ENCODE results near the gene SLC39A11. TPM values are rescaled to one million over a fixed set of nuclear protein-coding genes. Genes with fewer than 3 reads are reported as not detected.

SLC39A11 gene
- total RNA-seq, 1 donor from 2014 or later: 5.5 TPM

DNA sequence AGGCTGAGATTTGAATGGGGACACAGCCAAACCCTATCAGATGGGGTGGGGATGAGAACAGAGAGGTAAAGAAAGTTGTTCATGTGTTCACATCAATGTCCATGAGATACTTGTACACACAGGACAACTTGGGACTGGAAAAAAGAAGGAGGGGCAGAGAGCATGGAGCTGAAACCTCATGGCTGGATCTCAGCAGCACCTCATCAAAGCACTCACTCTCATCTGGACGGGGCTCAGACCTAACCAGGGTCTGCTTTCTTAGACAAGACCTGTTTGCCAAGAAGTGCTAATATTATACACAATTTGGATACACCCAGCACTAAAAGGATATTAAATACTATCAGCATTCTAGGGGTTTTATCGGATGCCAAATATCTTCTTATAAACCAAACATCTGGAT lies 399.8 kb downstream of the SLC39A11 start:
- H3F3A ChIP-seq (ENCODE audit: low read depth): no peaks in the 10 kb centered on the region
- no peaks in the 10 kb centered on the region for H3K27me3 ChIP-seq
- H3K4me1 ChIP-seq: no peaks in the 10 kb centered on the region
- no peak overlapping the region for H3K4me3 Mint-ChIP-seq
- peak overlapping the region; percentile 66 for H3K27ac Mint-ChIP-seq
- no peaks in the 10 kb centered on the region for H4K20me1 ChIP-seq (ENCODE audit: low read depth)
- peaks cover 2% of the 10 kb centered on the region for H3K27me3 Mint-ChIP-seq (ENCODE audit: insufficient read depth, low read depth)
- H3K36me3 Mint-ChIP-seq: no peaks in the 10 kb centered on the region
- H3K4me2 ChIP-seq: no peak overlapping the region
- no peaks in the 10 kb centered on the region for H3K9me3 ChIP-seq (ENCODE audit: low read depth)
- H3K36me3 ChIP-seq: no peaks in the 10 kb centered on the region
- peaks cover 20% of the 10 kb centered on the region for H3K4me1 Mint-ChIP-seq
- TF ChIP-seq EZH2 (IDR thresholded peaks at IDR 0.05) (no peak), EZH2phosphoT487 (IDR thresholded peaks at IDR 0.05) (no peak)
- TF ChIP-seq, protein P1, sequence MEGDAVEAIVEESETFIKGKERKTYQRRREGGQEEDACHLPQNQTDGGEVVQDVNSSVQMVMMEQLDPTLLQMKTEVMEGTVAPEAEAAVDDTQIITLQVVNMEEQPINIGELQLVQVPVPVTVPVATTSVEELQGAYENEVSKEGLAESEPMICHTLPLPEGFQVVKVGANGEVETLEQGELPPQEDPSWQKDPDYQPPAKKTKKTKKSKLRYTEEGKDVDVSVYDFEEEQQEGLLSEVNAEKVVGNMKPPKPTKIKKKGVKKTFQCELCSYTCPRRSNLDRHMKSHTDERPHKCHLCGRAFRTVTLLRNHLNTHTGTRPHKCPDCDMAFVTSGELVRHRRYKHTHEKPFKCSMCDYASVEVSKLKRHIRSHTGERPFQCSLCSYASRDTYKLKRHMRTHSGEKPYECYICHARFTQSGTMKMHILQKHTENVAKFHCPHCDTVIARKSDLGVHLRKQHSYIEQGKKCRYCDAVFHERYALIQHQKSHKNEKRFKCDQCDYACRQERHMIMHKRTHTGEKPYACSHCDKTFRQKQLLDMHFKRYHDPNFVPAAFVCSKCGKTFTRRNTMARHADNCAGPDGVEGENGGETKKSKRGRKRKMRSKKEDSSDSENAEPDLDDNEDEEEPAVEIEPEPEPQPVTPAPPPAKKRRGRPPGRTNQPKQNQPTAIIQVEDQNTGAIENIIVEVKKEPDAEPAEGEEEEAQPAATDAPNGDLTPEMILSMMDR (IDR thresholded peaks at IDR 0.05): no peak
- H3K9ac ChIP-seq: no peak overlapping the region
- H3K4me3 ChIP-seq: no peak overlapping the region
- no peak for DNase-seq (ENCODE audit: low spot score)
- H2AFZ ChIP-seq (replicated peaks): no peak overlapping the region
- H3K9me3 Mint-ChIP-seq: no peaks in the 10 kb centered on the region
- H3K27ac ChIP-seq: no peak overlapping the region
- H3K79me2 ChIP-seq (ENCODE audit: low read depth): no peaks in the 10 kb centered on the region

DNA sequence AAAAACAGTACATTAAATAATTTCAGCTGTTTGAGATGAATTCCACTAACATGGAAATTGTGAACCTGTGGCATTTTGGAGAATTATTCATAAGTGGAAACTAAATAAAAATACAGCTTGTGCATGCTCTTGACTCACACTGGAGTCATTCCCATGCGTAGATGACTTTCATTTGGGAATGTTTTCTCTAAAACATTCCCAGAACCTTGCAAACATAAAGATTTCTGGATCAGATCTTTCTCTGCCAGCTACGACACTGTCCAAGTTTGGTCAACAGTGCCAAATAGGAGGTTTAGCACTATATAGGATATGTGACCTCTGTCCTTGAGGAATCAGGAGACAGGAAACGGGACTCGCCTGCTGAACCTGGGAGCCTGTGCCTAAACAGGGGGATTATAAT lies 400.9 kb downstream of the SLC39A11 start:
- no peaks in the 10 kb centered on the region for H3K4me1 ChIP-seq
- TF ChIP-seq EZH2phosphoT487 (IDR thresholded peaks at IDR 0.05): no peak
- TF ChIP-seq, protein P1 (IDR thresholded peaks at IDR 0.05): no peak
- no peak for TF ChIP-seq EZH2 (IDR thresholded peaks at IDR 0.05)
- no peak overlapping the region for H3K4me3 ChIP-seq
- H3K79me2 ChIP-seq (ENCODE audit: low read depth): no peaks in the 10 kb centered on the region
- peaks cover 16% of the 10 kb centered on the region for H3K4me1 Mint-ChIP-seq
- no peaks in the 10 kb centered on the region for H3K9me3 Mint-ChIP-seq
- no peak overlapping the region for H2AFZ ChIP-seq (replicated peaks)
- H3K4me2 ChIP-seq: no peak overlapping the region
- no peaks in the 10 kb centered on the region for H3K9me3 ChIP-seq (ENCODE audit: low read depth)
- no peaks in the 10 kb centered on the region for H3F3A ChIP-seq (ENCODE audit: low read depth)
- H3K27ac Mint-ChIP-seq: no peak overlapping the region
- no peaks in the 10 kb centered on the region for H3K36me3 ChIP-seq
- H3K27ac ChIP-seq: no peak overlapping the region
- no peak for DNase-seq (ENCODE audit: low spot score)
- H3K36me3 Mint-ChIP-seq: no peaks in the 10 kb centered on the region
- H3K9ac ChIP-seq: no peak overlapping the region
- no peaks in the 10 kb centered on the region for H4K20me1 ChIP-seq (ENCODE audit: low read depth)
- H3K27me3 ChIP-seq: no peaks in the 10 kb centered on the region
- H3K4me3 Mint-ChIP-seq: no peak overlapping the region
- H3K27me3 Mint-ChIP-seq (ENCODE audit: insufficient read depth, low read depth): peaks cover 2% of the 10 kb centered on the region

DNA sequence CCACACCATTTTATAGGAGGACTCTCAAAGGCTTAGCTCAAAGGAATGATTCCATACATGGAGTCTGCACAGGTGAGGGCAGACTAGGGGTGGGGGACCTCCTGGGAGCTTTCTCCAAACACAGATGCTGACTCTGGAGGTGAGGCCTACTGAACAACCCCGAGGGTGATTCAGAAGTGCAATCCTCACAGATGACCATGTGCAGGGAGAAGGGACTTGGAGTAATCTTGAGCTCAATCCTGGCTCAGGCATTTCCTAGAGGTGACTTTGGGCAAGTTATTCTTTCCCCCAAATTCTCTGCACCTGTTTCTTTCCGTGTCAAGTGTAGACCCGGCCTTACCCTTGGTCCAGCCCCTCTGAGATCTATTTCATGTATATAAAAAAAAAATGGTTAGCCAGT lies 401.5 kb downstream of the SLC39A11 start:
- Histone ChIP-seq H3K4me1 (no peaks in the 10 kb centered on the region), H3K4me3 (no peak overlapping the region), H3K27me3 (no peaks in the 10 kb centered on the region), H3K79me2 (ENCODE audit: low read depth) (no peaks in the 10 kb centered on the region), H3K4me2 (no peak overlapping the region), H3F3A (ENCODE audit: low read depth) (no peaks in the 10 kb centered on the region), H3K27ac (no peak overlapping the region), H2AFZ (replicated peaks) (no peak overlapping the region), H4K20me1 (ENCODE audit: low read depth) (no peaks in the 10 kb centered on the region), H3K9me3 (ENCODE audit: low read depth) (no peaks in the 10 kb centered on the region), H3K36me3 (no peaks in the 10 kb centered on the region), H3K9ac (no peak overlapping the region)
- no peak for DNase-seq (ENCODE audit: low spot score)
- Mint-ChIP-seq H3K9me3 (no peaks in the 10 kb centered on the region), H3K4me3 (no peak overlapping the region), H3K36me3 (no peaks in the 10 kb centered on the region), H3K27me3 (ENCODE audit: insufficient read depth, low read depth) (peaks cover 2% of the 10 kb centered on the region), H3K4me1 (peaks cover 16% of the 10 kb centered on the region), H3K27ac (no peak overlapping the region)
- no peak for TF ChIP-seq EZH2 (IDR thresholded peaks at IDR 0.05)

DNA sequence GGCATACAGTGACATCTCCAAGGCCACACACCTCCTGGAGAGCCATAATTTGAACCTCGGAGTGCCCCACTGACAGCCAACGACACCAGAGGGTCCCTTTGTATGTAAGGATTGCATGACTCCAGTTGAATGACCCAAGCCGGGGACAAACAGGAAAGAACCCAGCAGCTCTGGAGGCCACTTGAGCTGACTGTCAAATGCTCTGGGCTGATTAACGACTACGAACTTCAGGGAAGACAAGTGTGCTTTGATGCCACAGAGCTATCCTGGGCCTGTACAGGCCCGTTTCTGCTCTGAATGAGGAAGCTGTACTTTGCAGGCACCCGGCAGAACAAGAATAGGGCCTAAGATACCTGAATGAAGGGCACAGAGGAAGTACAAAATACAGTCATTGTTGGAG lies 404.6 kb downstream of the SLC39A11 start:
- H2AFZ ChIP-seq (replicated peaks): no peak overlapping the region
- H3K36me3 Mint-ChIP-seq: no peaks in the 10 kb centered on the region
- peaks cover 2% of the 10 kb centered on the region for H3K9me3 Mint-ChIP-seq
- no peaks in the 10 kb centered on the region for H3K9me3 ChIP-seq (ENCODE audit: low read depth)
- TF ChIP-seq, protein P1 (IDR thresholded peaks at IDR 0.05): no peak
- TF ChIP-seq EZH2phosphoT487 (IDR thresholded peaks at IDR 0.05): no peak
- TF ChIP-seq EZH2 (IDR thresholded peaks at IDR 0.05): no peak
- H3K79me2 ChIP-seq (ENCODE audit: low read depth): no peaks in the 10 kb centered on the region
- H3K36me3 ChIP-seq: no peaks in the 10 kb centered on the region
- no peak for DNase-seq (ENCODE audit: low spot score)
- H3K4me1 Mint-ChIP-seq: peaks cover 11% of the 10 kb centered on the region
- H4K20me1 ChIP-seq (ENCODE audit: low read depth): no peaks in the 10 kb centered on the region
- H3K4me3 ChIP-seq: no peak overlapping the region
- no peak overlapping the region for H3K9ac ChIP-seq
- H3K27me3 Mint-ChIP-seq (ENCODE audit: insufficient read depth, low read depth): no peaks in the 10 kb centered on the region
- H3K27ac Mint-ChIP-seq: no peak overlapping the region
- H3K27me3 ChIP-seq: no peaks in the 10 kb centered on the region
- no peak overlapping the region for H3K4me2 ChIP-seq
- H3K4me3 Mint-ChIP-seq: no peak overlapping the region
- no peak overlapping the region for H3K27ac ChIP-seq
- H3K4me1 ChIP-seq: no peaks in the 10 kb centered on the region
- H3F3A ChIP-seq (ENCODE audit: low read depth): no peaks in the 10 kb centered on the region
